CD4-positive, alpha-beta memory T cell (primary cell): ENCODE measurements around the gene SPEM2. TPM values are rescaled to one million over a fixed set of nuclear protein-coding genes. Genes with fewer than 3 reads are reported as not detected.
"Not testable (repeated sequence)": the region's sequence is repeated elsewhere in the genome, so short reads cannot be mapped to it uniquely, and the experiment has no call there.

Experiments used
- CTCF ChIA-PET: fragments of 350-600 bp; sonication (Branson Sonifier 250); formaldehyde crosslinking; loops from one replicate; lab custom pipeline; 2021; ENCODE audit warnings: inconsistent platforms; ENCODE audit not compliant: partially characterized antibody; lab: Charles Lee
- POLR2A ChIA-PET: fragments of 350-600 bp; sonication (Branson Sonifier 250); formaldehyde crosslinking; loops from one replicate; lab custom pipeline; 2021; ENCODE audit not compliant: partially characterized antibody; lab: Charles Lee
- DNase-seq, 5 donors: peaks; one replicate each; pipeline versions ENCODE4 v3.0.0 to v3.0.0-alpha.2; 2020 to 2022; ENCODE audit warnings: mixed read lengths in 1 of 5
- H3K27ac ChIP-seq: one replicate; pipeline ENCODE4 v1.7.0; 2013; ENCODE audit warnings: low read depth, low read length
- H3K27me3 ChIP-seq: 2 replicates; pipeline ENCODE4 v1.7.0; 2013; ENCODE audit warnings: mild to moderate bottlenecking, low read length, moderate library complexity; ENCODE audit not compliant: insufficient read depth
- H3K36me3 ChIP-seq: 2 replicates; pipeline ENCODE4 v1.7.0; 2013; ENCODE audit warnings: mild to moderate bottlenecking, low read length, moderate library complexity; ENCODE audit not compliant: insufficient read depth
- H3K4me1 ChIP-seq: 2 replicates; pipeline ENCODE4 v1.7.0; 2013; ENCODE audit warnings: mild to moderate bottlenecking, low read length, moderate library complexity; ENCODE audit not compliant: insufficient read depth
- H3K4me3 ChIP-seq, 2 donors: one replicate each; pipeline ENCODE4 v1.7.0; 2013; ENCODE audit warnings: low read length in 2 of 2, mild to moderate bottlenecking in 1 of 2
- H3K9me3 ChIP-seq, 2 donors: one replicate each; pipeline ENCODE4 v1.7.0; 2013; ENCODE audit warnings: low read length in 2 of 2, control low read depth in 1 of 2; ENCODE audit not compliant: control insufficient read depth in 1 of 2
- H3K27ac Mint-ChIP-seq, 7 donors: one replicate each; pipeline ENCODE4 v1.8.0; 2020 to 2021; ENCODE audit warnings: mixed read lengths in 7 of 7, mild to moderate bottlenecking in 6 of 7, inconsistent platforms in 3 of 7, moderate library complexity in 3 of 7
- H3K27me3 Mint-ChIP-seq, 2 donors: one replicate each; pipeline ENCODE4 v1.8.0; 2020 to 2021; ENCODE audit warnings: mixed read lengths in 2 of 2
- H3K36me3 Mint-ChIP-seq, 2 donors: one replicate each; pipeline ENCODE4 v1.8.0; 2020 to 2021; ENCODE audit warnings: mixed read lengths in 2 of 2, inconsistent platforms in 1 of 2, mild to moderate bottlenecking in 1 of 2
- H3K4me1 Mint-ChIP-seq, 4 donors: one replicate each; pipeline ENCODE4 v1.8.0; 2020 to 2021; ENCODE audit warnings: mixed read lengths in 4 of 4, mild to moderate bottlenecking in 1 of 4
- H3K4me3 Mint-ChIP-seq, 8 donors: one replicate each; pipeline ENCODE4 v1.8.0; 2020 to 2021; ENCODE audit warnings: mixed read lengths in 8 of 8, mild to moderate bottlenecking in 7 of 8, moderate library complexity in 6 of 8, inconsistent platforms in 3 of 8
- H3K9me3 Mint-ChIP-seq, 8 donors: one replicate each; pipeline ENCODE4 v1.8.0; 2020 to 2021; ENCODE audit warnings: mixed read lengths in 8 of 8, mild to moderate bottlenecking in 5 of 8, inconsistent platforms in 3 of 8, moderate library complexity in 1 of 8
- intact Hi-C: fragments of 100-400 bp; cut with micrococcal nuclease; formaldehyde crosslinking; loops from one replicate; pipeline ENCODE4 v1.15.1; 2023
- polyA plus RNA-seq, 2 donors: library from polyadenylated mRNA; unstranded; fragments of 300-500 nt; fragmentation: Illumina TruSeq; gene quantifications; one replicate each; pipeline ENCODE4 v1.2.3, GENCODE V29; 2021
- total RNA-seq, 2 experiments: library from RNA; stranded (reverse); gene quantifications; one replicate each; pipeline ENCODE4 v1.2.3, GENCODE V29; 2021

SPEM2 gene
- total and polyA plus RNA-seq, 4 experiments from 2014 or later = not detected

- no peak overlapping the region for H3K4me3 ChIP-seq
- H3K4me1 ChIP-seq = peaks cover 31% of the 10 kb centered on the region
- H3K27me3 ChIP-seq = no peaks in the 10 kb centered on the region
- Mint-ChIP-seq H3K36me3 (peaks cover 0 to 20% of the 10 kb centered on the region in 2 donors), H3K9me3 (no peaks in the 10 kb centered on the region), H3K4me1 (peaks cover 18 to 55% (median 26%) of the 10 kb centered on the region in 4 donors), H3K4me3 (peak overlapping the region in 1 of 8 donors; percentile 26), H3K27ac (peak overlapping the region in 5 of 7 donors; percentile 15 to 71 (median 65)), H3K27me3 (no peaks in the 10 kb centered on the region)
- no peaks in the 10 kb centered on the region for H3K9me3 ChIP-seq
- intact Hi-C loops = no loop called here
- CTCF ChIA-PET = no interaction called here
- no peak overlapping the region for H3K27ac ChIP-seq
- DNase-seq = no peak
- peaks cover 2% of the 10 kb centered on the region for H3K36me3 ChIP-seq
- POLR2A ChIA-PET = interaction anchor here (0.6 to 23.4 kb wide), 7 partner anchors 9 to 123 kb away, joined by 3 to 398 read pairs (median 3); partner anchors contain the start of genes POLR2A, SLC35G6, TMEM102 and ZBTB4
These were observed 46.3 kb downstream of the SPEM2 start for GRCh38 chr17:7471729-7472128.

- intact Hi-C loops, H3K27me3 ChIP-seq, H3K27ac Mint-ChIP-seq, H3K27ac ChIP-seq, H3K4me3 Mint-ChIP-seq, H3K9me3 ChIP-seq, H3K27me3 Mint-ChIP-seq, DNase-seq, H3K36me3 ChIP-seq, H3K4me3 ChIP-seq, H3K9me3 Mint-ChIP-seq: not testable (repeated sequence)
- peaks cover 0 to 15% of the 10 kb centered on the region in 2 donors for H3K36me3 Mint-ChIP-seq
- peaks cover 48% of the 10 kb centered on the region for H3K4me1 ChIP-seq
- POLR2A ChIA-PET = interaction anchor here (3.5 to 13.8 kb wide), 3 partner anchors 11 to 36 kb away, joined by 33 to 398 read pairs (median 138); partner anchors contain the start of genes FGF11, POLR2A and TMEM102
- H3K4me1 Mint-ChIP-seq = peaks cover 35 to 65% (median 45%) of the 10 kb centered on the region in 4 donors
- CTCF ChIA-PET = interaction anchor here (0.7 to 4.2 kb wide), 3 partner anchors 19 to 86 kb away, joined by 3 to 28 read pairs (median 6); partner anchors contain the start of gene TMEM102
These were observed 49.4 kb downstream of the SPEM2 start for GRCh38 chr17:7474767-7475166.

GRCh38 chr17:7475764-7476422, 50.5 kb downstream of the SPEM2 start:
- Mint-ChIP-seq H3K27ac (peak overlapping the region in 6 of 7 donors; percentile 36 to 92 (median 78)), H3K9me3 (no peaks in the 10 kb centered on the region), H3K36me3 (peaks cover 0 to 19% of the 10 kb centered on the region in 2 donors), H3K4me1 (peaks cover 39 to 76% (median 54%) of the 10 kb centered on the region in 4 donors), H3K27me3 (no peaks in the 10 kb centered on the region), H3K4me3 (peak overlapping the region in 4 of 8 donors; percentile 56 to 96 (median 66))
- DNase-seq = no peak
- CTCF ChIA-PET = interaction anchor here (1.0 to 4.2 kb wide), 9 partner anchors 8 to 120 kb away, joined by 3 to 28 read pairs (median 3); partner anchors contain the start of gene TMEM102
- POLR2A ChIA-PET = interaction anchor here (0.6 to 13.8 kb wide), 11 partner anchors 9 to 746 kb away, joined by 3 to 398 read pairs (median 4); partner anchors contain the start of genes FGF11, POLR2A and TMEM102
- intact Hi-C loops = no loop called here
- H3K4me3 ChIP-seq = no peak overlapping the region
- no peak overlapping the region for H3K27ac ChIP-seq
- H3K36me3 ChIP-seq = no peaks in the 10 kb centered on the region
- H3K4me1 ChIP-seq = peaks cover 58% of the 10 kb centered on the region
- H3K27me3 ChIP-seq = no peaks in the 10 kb centered on the region
- H3K9me3 ChIP-seq = no peaks in the 10 kb centered on the region

- no peak for DNase-seq
- H3K27ac Mint-ChIP-seq = peak overlapping the region; percentile 36 to 92 (median 76)
- Histone ChIP-seq H3K36me3 (no peaks in the 10 kb centered on the region), H3K4me1 (peaks cover 59% of the 10 kb centered on the region), H3K4me3 (no peak overlapping the region), H3K27ac (no peak overlapping the region), H3K9me3 (no peaks in the 10 kb centered on the region), H3K27me3 (no peaks in the 10 kb centered on the region)
- POLR2A ChIA-PET = interaction anchor here (0.6 to 13.8 kb wide), 11 partner anchors 9 to 745 kb away, joined by 3 to 398 read pairs (median 4); partner anchors contain the start of genes FGF11, POLR2A and TMEM102
- no peaks in the 10 kb centered on the region for H3K27me3 Mint-ChIP-seq
- peaks cover 0 to 19% of the 10 kb centered on the region in 2 donors for H3K36me3 Mint-ChIP-seq
- intact Hi-C loops = no loop called here
- H3K9me3 Mint-ChIP-seq = no peaks in the 10 kb centered on the region
- H3K4me1 Mint-ChIP-seq = peaks cover 39 to 76% (median 55%) of the 10 kb centered on the region in 4 donors
- H3K4me3 Mint-ChIP-seq = peak overlapping the region in 7 of 8 donors; percentile 2 to 96 (median 57)
- CTCF ChIA-PET = interaction anchor here (0.6 to 4.2 kb wide), 10 partner anchors 9 to 203 kb away, joined by 3 to 28 read pairs (median 3); partner anchors contain the start of gene TMEM102
These were observed 51.1 kb downstream of the SPEM2 start for GRCh38 chr17:7476494-7476893.

- H3K4me1 ChIP-seq = peaks cover 54% of the 10 kb centered on the region
- ChIA-PET CTCF (interaction anchor here (0.6 to 4.2 kb wide), 5 partner anchors 22 to 204 kb away, joined by 3 to 28 read pairs (median 6); partner anchors contain the start of gene TMEM102), POLR2A (interaction anchor here (0.7 to 13.8 kb wide), 11 partner anchors 8 to 210 kb away, joined by 3 to 398 read pairs (median 4); partner anchors contain the start of genes FGF11, POLR2A and TMEM102)
- peak overlapping the region in 4 of 8 donors; percentile 18 to 96 (median 94) for H3K4me3 Mint-ChIP-seq
- peaks cover 37 to 76% (median 53%) of the 10 kb centered on the region in 4 donors for H3K4me1 Mint-ChIP-seq
- no peak for DNase-seq
- H3K36me3 Mint-ChIP-seq = peaks cover 0 to 19% of the 10 kb centered on the region in 2 donors
- no peaks in the 10 kb centered on the region for H3K27me3 ChIP-seq
- intact Hi-C loops = no loop called here
- H3K27me3 Mint-ChIP-seq = no peaks in the 10 kb centered on the region
- no peaks in the 10 kb centered on the region for H3K9me3 Mint-ChIP-seq
- H3K27ac Mint-ChIP-seq = peak overlapping the region; percentile 10 to 97 (median 92)
- H3K9me3 ChIP-seq = no peaks in the 10 kb centered on the region
- H3K27ac ChIP-seq = no peak overlapping the region
- H3K36me3 ChIP-seq = no peaks in the 10 kb centered on the region
- no peak overlapping the region for H3K4me3 ChIP-seq
These were observed 51.5 kb downstream of the SPEM2 start for GRCh38 chr17:7476951-7477350.

Other genes starting within 250 kb of the SPEM2 start
Only the 30 nearest of the 39 such genes appear.
- 100 to 1,000 TPM; 324 to 327 TPM for gene GABARAP, start 183.2 kb upstream of the SPEM2 start, total RNA-seq
- 100 to 1,000 TPM; 741 to 896 TPM for gene GABARAP, start 183.2 kb upstream of the SPEM2 start, polyA plus RNA-seq
- 100 to 1,000 TPM; 145 to 157 TPM for gene CTDNEP1, start 173.9 kb upstream of the SPEM2 start, total RNA-seq
- 10 to 100 TPM; 42.4 to 59.1 TPM for gene CTDNEP1, start 173.9 kb upstream of the SPEM2 start, polyA plus RNA-seq
- gene ELP5, start 173.4 kb upstream of the SPEM2 start, total RNA-seq = 10 to 100 TPM; 29.8 to 30.9 TPM
- gene ELP5, start 173.4 kb upstream of the SPEM2 start, polyA plus RNA-seq = 10 to 100 TPM; 68.0 to 71.3 TPM
- gene CLDN7, start 163.1 kb upstream of the SPEM2 start, total RNA-seq = 1 to 10 TPM in 1 of 2 experiments, under 1 TPM in 1; 0.39 to 1.0 TPM
- 1 to 10 TPM; 1.0 to 3.1 TPM for gene CLDN7, start 163.1 kb upstream of the SPEM2 start, polyA plus RNA-seq
- gene SLC2A4, start 143.9 kb upstream of the SPEM2 start, total RNA-seq = not detected
- gene SLC2A4, start 143.9 kb upstream of the SPEM2 start, polyA plus RNA-seq = not detected
- gene YBX2, start 131.0 kb upstream of the SPEM2 start, total RNA-seq = under 1 TPM; 0.26 to 0.39 TPM
- gene YBX2, start 131.0 kb upstream of the SPEM2 start, polyA plus RNA-seq = not detected
- gene EIF5A, start 118.0 kb upstream of the SPEM2 start, total RNA-seq = 100 to 1,000 TPM; 240 to 244 TPM
- gene EIF5A, start 118.0 kb upstream of the SPEM2 start, polyA plus RNA-seq = 100 to 1,000 TPM; 230 to 850 TPM
- 100 to 1,000 TPM; 127 to 132 TPM for gene GPS2, start 110.3 kb upstream of the SPEM2 start, total RNA-seq
- 100 to 1,000 TPM; 101 to 120 TPM for gene GPS2, start 110.3 kb upstream of the SPEM2 start, polyA plus RNA-seq
- 10 to 100 TPM; 73.8 to 81.6 TPM for gene NEURL4, start 96.3 kb upstream of the SPEM2 start, total RNA-seq
- gene NEURL4, start 96.3 kb upstream of the SPEM2 start, polyA plus RNA-seq = 1 to 10 TPM in 1 of 2 donors, under 1 TPM in 1; 0.97 to 2.4 TPM
- gene ACAP1, start 89.1 kb upstream of the SPEM2 start, total RNA-seq = 100 to 1,000 TPM; 507 to 516 TPM
- gene ACAP1, start 89.1 kb upstream of the SPEM2 start, polyA plus RNA-seq = 100 to 1,000 TPM; 261 to 264 TPM
- gene KCTD11, start 73.5 kb upstream of the SPEM2 start, total RNA-seq = 1 to 10 TPM; 3.5 to 4.3 TPM
- 1 to 10 TPM in 1 of 2 donors, under 1 TPM in 1; 0.33 to 1.8 TPM for gene KCTD11, start 73.5 kb upstream of the SPEM2 start, polyA plus RNA-seq
- gene TMEM95, start 70.5 kb upstream of the SPEM2 start, total RNA-seq = not detected
- not detected for gene TMEM95, start 70.5 kb upstream of the SPEM2 start, polyA plus RNA-seq
- gene TNK1, start 44.5 kb upstream of the SPEM2 start, total RNA-seq = 10 to 100 TPM; 13.8 to 15.9 TPM
- gene TNK1, start 44.5 kb upstream of the SPEM2 start, polyA plus RNA-seq = 1 to 10 TPM; 1.7 to 2.1 TPM
- gene PLSCR3, start 31.1 kb upstream of the SPEM2 start, total RNA-seq = 10 to 100 TPM; 90.3 to 91.9 TPM
- gene PLSCR3, start 31.1 kb upstream of the SPEM2 start, polyA plus RNA-seq = 100 to 1,000 TPM; 174 to 242 TPM
- gene TMEM256, start 21.5 kb upstream of the SPEM2 start, total RNA-seq = 10 to 100 TPM; 35.4 to 38.3 TPM
- 10 to 100 TPM; 49.9 to 51.1 TPM for gene TMEM256, start 21.5 kb upstream of the SPEM2 start, polyA plus RNA-seq
- 1 to 10 TPM; 8.8 to 9.8 TPM for gene NLGN2, start 17.8 kb upstream of the SPEM2 start, total RNA-seq
- under 1 TPM in 1 of 2 donors, not detected in 1; 0.08 TPM for gene NLGN2, start 17.8 kb upstream of the SPEM2 start, polyA plus RNA-seq
- not detected for gene SPEM1, start 5.3 kb upstream of the SPEM2 start, total RNA-seq
- gene SPEM1, start 5.3 kb upstream of the SPEM2 start, polyA plus RNA-seq = not detected
- gene SPEM3, start 3.2 kb downstream of the SPEM2 start, total RNA-seq = not detected
- gene SPEM3, start 3.2 kb downstream of the SPEM2 start, polyA plus RNA-seq = not detected
- 10 to 100 TPM; 20.8 to 21.8 TPM for gene TMEM102, start 9.8 kb downstream of the SPEM2 start, total RNA-seq
- gene TMEM102, start 9.8 kb downstream of the SPEM2 start, polyA plus RNA-seq = 10 to 100 TPM; 14.6 to 29.2 TPM
- 1 to 10 TPM; 2.7 to 3.3 TPM for gene FGF11, start 13.9 kb downstream of the SPEM2 start, total RNA-seq
- gene FGF11, start 13.9 kb downstream of the SPEM2 start, polyA plus RNA-seq = under 1 TPM in 1 of 2 donors, not detected in 1; 0.14 TPM
- 1 to 10 TPM; 9.1 to 9.5 TPM for gene CHRNB1, start 19.4 kb downstream of the SPEM2 start, total RNA-seq
- gene CHRNB1, start 19.4 kb downstream of the SPEM2 start, polyA plus RNA-seq = 10 to 100 TPM; 24.1 to 29.2 TPM
- 10 to 100 TPM; 75.2 to 75.7 TPM for gene ZBTB4, start 54.0 kb downstream of the SPEM2 start, total RNA-seq
- 10 to 100 TPM in 1 of 2 donors, 1 to 10 TPM in 1; 4.6 to 21.2 TPM for gene ZBTB4, start 54.0 kb downstream of the SPEM2 start, polyA plus RNA-seq
- not detected for gene SLC35G6, start 55.8 kb downstream of the SPEM2 start, total RNA-seq
- gene SLC35G6, start 55.8 kb downstream of the SPEM2 start, polyA plus RNA-seq = not detected
- 100 to 1,000 TPM; 178 to 191 TPM for gene POLR2A, start 58.8 kb downstream of the SPEM2 start, total RNA-seq
- gene POLR2A, start 58.8 kb downstream of the SPEM2 start, polyA plus RNA-seq = 10 to 100 TPM in 1 of 2 donors, 1 to 10 TPM in 1; 8.6 to 76.2 TPM
- 10 to 100 TPM; 45.1 to 52.2 TPM for gene TNFSF12, start 123.4 kb downstream of the SPEM2 start, total RNA-seq
- gene TNFSF12, start 123.4 kb downstream of the SPEM2 start, polyA plus RNA-seq = 10 to 100 TPM; 45.8 to 72.8 TPM
- gene TNFSF13, start 133.1 kb downstream of the SPEM2 start, total RNA-seq = 1 to 10 TPM; 2.9 to 3.8 TPM
- under 1 TPM in 1 of 2 donors, not detected in 1; 0.68 TPM for gene TNFSF13, start 133.1 kb downstream of the SPEM2 start, polyA plus RNA-seq
- 10 to 100 TPM; 37.7 to 40.1 TPM for gene SENP3, start 136.3 kb downstream of the SPEM2 start, total RNA-seq
- gene SENP3, start 136.3 kb downstream of the SPEM2 start, polyA plus RNA-seq = 10 to 100 TPM; 13.1 to 15.5 TPM
- 10 to 100 TPM; 19.8 to 20.9 TPM for gene CD68, start 154.0 kb downstream of the SPEM2 start, total RNA-seq
- under 1 TPM in 1 of 2 donors, not detected in 1; 0.59 TPM for gene CD68, start 154.0 kb downstream of the SPEM2 start, polyA plus RNA-seq
- gene MPDU1, start 158.2 kb downstream of the SPEM2 start, total RNA-seq = 10 to 100 TPM; 23.8 to 25.0 TPM
- 10 to 100 TPM; 41.7 to 50.1 TPM for gene MPDU1, start 158.2 kb downstream of the SPEM2 start, polyA plus RNA-seq
- 1 to 10 TPM; 1.0 to 1.1 TPM for gene SOX15, start 164.5 kb downstream of the SPEM2 start, total RNA-seq
- gene SOX15, start 164.5 kb downstream of the SPEM2 start, polyA plus RNA-seq = not detected